SH-SY5Y (cell line): ENCODE results near the gene CHN2.

Source experiments
- GATA2 ChIP-seq: IDR thresholded peaks from 2 replicates; pipeline ENCODE4 v1.6.1; 2011; ENCODE audit warnings: mild to moderate bottlenecking, low read depth, low read length
- GATA3 ChIP-seq: IDR thresholded peaks from 2 replicates; pipeline ENCODE4 v1.6.1; 2011; ENCODE audit warnings: low read depth, mild to moderate bottlenecking, low read length, moderate library complexity

The CHN2 gene

DNA sequence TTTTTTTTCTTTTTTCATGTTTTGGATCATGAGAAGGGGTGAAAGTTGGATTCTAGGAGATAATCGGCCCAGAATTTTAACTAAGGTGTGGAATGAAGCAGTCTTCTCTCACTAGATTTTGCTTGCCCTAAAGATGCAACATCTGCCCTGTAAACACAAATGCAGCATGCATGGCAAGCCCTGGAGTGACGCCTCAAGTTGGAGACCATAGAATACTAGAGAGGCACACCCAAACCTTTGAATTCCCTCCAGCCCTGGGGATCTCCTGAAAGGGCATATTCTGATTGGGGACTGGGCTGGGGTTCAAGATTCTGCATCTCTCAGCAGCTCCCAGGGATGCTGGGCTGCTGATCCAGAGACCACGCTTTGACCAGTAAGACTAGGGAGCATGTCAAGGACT lies 241.3 kb downstream of the CHN2 start:
- TF ChIP-seq GATA2 (no peak), GATA3 (no peak)

GRCh38 chr7:29442146-29442545 lies 247.6 kb downstream of the CHN2 start:
- no peak for TF ChIP-seq GATA2

GRCh38 chr7:29443552-29443951 lies 249.0 kb downstream of the CHN2 start:
- no peak for TF ChIP-seq GATA3
- no peak for TF ChIP-seq GATA2

DNA sequence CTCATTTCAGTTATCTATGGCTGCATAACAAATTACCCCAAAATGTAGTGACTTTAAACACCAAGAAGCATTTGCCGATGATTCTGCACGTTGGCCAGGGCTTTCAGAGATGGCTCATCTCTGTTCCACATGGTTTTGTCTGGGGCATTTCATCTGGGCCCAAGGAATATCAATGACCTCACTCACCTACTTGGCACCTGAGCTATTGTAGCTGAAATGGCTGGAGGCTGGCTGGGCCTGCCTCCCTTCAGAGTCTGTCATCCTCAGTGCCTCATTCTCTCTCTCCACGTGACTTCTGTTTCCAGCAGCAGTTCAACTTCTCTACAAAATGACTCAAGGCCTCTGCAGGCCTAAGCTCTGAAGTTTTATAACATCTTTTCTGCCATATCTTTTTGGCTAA lies 249.7 kb downstream of the CHN2 start:
- TF ChIP-seq GATA2 (no peak), GATA3 (no peak)

DNA sequence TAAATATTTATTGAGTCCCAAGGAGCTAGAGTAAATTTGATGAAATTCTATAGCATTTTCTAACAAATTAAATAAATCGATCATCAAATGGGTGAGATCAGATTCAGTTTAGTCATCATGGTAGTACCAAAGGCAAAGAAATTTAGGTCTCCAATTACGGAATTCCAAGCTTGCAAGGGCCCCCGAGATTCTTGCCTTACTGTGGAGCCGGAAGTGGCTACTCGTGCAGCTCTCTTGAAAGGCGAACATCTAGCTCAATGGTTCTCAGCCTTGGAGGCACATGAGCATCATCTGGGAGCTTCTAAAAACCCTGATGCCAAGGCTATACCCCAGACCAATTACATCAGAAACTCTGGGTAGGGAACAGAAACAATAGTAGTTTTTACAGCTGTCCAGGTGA lies 251.2 kb downstream of the CHN2 start:
- TF ChIP-seq GATA3 (no peak), GATA2 (no peak)

DNA sequence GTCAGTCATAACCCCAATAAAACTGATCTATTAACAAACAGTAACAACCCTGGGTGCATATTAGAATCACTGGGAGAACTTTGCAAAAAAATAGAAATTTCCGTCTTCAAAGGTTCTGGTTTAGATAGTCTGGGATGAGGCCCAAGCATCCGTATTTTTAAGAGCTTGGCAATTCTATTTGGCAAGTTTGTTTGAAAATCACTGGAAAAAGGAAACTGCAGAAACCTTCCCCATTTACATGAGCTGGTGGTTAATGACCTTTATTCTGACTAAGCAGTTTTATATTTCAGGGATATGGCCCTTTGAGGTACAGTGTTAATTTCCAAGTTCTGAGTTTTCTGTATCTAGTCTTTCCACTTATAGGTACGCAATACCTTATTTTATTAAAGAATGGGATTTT lies 253.3 kb downstream of the CHN2 start:
- no peak for TF ChIP-seq GATA3

DNA sequence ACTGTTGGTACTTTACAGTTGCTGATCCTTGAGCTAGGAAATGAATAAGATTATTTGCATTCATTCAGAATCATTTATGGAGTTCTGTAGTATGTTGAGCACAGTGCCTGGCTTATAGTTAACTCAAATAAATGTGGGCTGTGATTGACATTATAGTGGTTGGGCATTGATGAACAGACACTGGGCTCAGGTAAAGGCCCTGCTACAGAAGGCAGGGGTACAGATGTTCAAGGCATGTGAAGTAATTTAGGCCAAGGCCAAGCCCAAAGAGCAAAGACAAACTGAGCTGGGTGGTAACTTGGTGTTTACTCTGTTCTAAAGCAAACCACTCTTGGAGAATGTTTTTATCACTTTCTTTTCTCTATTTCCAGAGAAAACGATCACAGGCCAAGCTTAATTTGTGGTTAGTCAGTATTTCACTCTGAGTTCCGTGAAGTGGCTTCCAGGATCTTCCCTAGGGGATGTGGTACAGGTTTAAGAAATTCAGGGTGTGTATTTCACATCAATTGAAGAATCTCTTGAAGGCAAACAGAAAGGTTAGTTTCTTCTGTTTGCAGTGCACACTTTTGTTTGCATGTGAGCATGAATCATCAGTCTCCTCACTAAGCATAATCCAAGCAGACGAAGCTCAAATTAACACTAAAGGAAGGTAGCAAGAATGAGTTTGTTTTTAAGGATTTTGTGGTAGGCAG lies 255.1 kb downstream of the CHN2 start:
- TF ChIP-seq GATA3 (no peak), GATA2 (no peak)

GRCh38 chr7:29453021-29453420 lies 258.4 kb downstream of the CHN2 start:
- TF ChIP-seq GATA2 (no peak), GATA3 (no peak)

GRCh38 chr7:29454464-29454863 lies 259.9 kb downstream of the CHN2 start:
- TF ChIP-seq GATA3 (no peak), GATA2 (no peak)

GRCh38 chr7:29454899-29455451 lies 260.4 kb downstream of the CHN2 start:
- no peak for TF ChIP-seq GATA2
- TF ChIP-seq GATA3, result no peak

GRCh38 chr7:29457141-29457561 lies 262.6 kb downstream of the CHN2 start:
- TF ChIP-seq GATA3 (no peak), GATA2 (no peak)

DNA sequence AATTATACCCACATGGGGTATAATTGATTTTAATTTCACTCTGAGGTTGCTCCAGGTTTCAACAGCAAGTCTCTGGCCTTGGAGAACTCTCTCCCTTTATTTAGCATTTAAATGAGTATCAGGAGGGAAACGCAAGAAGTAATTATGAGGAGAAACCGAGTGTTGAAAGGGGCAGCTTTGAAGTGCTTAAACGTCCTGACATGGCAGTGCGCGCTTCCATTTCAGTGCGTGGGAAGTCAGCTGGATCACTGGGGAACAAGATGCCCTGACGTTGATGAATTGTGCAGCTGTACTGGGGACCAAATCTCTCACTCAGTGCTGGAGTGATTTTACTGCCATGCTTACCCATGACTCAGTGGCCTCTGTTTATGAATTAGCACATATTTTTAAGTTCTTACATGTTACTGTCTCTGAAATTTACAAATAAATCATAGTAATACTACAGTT lies 263.0 kb downstream of the CHN2 start:
- TF ChIP-seq GATA3, result no peak
- TF ChIP-seq GATA2, result no peak

DNA sequence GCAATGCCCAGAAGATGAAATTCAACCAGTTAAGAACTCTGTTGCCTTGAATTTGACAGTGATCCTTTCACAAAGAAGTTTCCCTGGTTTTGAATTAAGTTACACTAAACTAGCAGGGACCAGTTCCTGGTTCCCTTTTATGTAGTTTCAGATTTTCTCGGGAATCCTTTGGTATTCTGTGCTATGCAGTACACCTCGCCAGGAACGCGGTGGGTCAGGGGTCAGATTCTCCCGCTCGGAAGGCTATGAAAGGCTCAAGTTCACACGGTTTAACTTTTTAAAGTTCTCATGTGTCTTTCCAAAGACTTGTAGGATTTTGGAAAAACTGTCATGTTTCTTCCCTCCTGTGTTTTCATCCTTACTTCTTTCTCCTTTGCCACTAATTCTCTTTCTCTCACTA lies 264.4 kb downstream of the CHN2 start:
- TF ChIP-seq GATA2 (no peak), GATA3 (no peak)

DNA sequence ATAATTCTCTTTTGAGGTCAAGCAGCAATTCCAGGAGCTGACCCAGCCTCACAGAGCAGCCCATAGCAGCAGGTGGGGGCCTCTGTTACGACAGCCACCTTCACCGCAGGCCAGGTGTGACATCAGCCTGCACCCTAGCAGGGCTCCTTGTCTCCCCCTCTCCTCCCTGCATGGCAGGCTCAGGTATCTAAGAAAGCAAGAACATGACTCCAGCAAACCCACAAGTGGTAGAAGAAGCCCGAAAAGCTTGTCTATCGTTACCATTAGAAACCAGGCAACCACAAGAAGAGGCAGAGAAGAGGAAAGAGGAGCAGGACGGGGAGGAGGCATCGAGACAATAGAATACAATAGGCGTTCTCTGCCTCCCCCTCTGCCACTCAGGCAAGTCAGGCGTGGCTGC lies 265.0 kb downstream of the CHN2 start:
- no peak for TF ChIP-seq GATA2
- TF ChIP-seq GATA3, result no peak

- TF ChIP-seq GATA2 (no peak), GATA3 (no peak)
These were observed 267.4 kb downstream of the CHN2 start for GRCh38 chr7:29461996-29462395.
